ELF-1 (cell line): ENCODE data around the gene ZFAND3.
"Not testable (repeated sequence)": the region's sequence is repeated elsewhere in the genome, so short reads cannot be mapped to it uniquely, and the experiment has no call there.

Source experiments
- DNase-seq: peaks from one replicate; pipeline ENCODE4 v3.0.0-alpha.2; 2016; ENCODE audit warnings: low read depth, low spot score

Gene ZFAND3

DNA sequence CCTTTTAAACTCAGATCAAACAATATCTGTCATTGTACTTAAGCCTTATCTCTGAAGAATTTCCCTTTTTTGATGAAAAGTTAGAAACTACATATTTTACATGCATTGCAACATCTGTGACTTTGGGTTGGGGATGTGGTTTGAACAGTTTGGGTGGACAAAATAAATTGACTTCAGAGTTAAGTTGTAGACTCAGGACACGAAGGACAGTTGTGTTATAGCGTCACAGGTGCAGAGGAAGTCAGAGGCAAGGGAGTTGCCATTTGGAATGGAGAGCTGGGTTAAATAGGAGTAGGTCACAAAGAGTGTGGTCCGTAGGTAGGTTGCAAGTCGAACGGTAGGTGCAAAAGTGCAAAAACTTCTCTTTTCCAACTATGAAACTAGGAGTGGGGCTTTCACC is 46.0 kb downstream of the ZFAND3 start:
- no peak for DNase-seq

DNA sequence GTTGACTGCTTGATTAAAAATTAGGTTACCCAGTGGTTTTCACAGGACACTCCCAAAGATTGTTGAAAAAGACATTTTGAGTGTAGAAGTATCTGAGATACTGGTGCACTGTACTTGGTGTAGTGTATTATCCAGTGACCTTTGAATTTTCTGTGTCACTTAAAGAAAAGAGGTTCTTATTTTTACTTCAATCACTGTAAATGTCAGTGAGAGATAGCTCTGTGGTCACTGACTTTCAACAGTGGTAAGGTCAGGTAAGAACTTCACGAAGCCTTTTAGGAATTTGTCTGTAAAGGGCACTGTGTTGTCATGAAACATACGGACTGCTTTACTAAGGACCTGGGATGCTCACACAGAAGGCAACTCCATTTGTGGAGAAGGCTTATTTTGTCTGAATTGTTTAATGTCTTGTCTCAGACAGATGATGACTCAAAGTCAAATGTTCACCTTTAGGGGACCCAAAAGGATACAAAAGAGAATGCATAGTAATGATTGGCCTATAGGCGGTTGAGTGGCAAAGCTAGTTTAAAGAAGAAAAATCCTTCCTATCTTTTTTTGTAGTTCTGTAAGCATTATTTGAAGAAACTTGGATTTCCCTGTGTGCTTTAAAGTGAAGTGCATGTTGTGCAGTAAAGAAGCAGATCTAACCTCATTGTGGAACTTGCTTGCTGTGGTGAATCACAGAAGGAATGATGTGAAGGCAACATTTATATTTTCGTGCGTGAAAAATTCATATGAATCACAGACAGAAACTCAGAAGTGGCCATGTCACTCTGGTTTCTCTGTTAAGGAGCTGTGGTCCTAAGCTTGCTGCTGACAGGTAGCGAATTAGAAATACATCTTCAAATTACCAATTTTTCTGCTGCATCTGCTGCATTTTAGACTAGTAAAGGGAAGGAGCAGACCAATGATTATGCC is 47.3 kb downstream of the ZFAND3 start:
- DNase-seq: no peak

DNA sequence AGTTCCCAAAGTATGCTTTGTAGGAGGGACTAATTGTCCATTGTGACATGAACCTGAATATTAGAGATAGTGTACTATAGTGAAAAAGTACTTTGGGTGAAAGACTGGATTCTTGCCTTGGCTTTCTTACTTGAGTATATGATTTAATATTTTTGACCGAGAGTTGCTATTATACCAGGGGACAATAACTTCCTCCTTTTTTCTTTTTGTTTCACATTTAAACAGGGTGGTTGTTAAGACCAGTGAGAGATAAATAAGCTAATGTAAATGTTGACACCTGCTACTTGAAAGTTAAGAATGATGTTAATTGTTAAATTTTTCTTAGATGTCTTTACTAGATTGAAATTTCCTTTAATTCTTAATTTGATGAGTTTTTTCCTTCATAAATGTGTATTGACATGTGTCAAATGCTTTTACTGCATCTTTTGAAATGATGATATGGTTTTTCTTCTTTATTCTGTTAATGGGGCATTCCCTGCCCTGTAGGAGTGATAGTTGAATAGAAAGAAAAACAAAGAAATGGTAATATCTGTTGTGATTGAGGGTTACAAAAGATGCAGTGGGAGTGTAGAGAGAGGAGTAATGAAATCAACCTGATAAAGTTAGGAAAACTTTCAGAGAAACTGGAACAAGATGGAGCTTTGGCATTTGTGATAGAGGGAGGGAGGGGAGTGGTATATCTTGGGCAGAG is 48.4 kb downstream of the ZFAND3 start:
- DNase-seq: no peak

DNA sequence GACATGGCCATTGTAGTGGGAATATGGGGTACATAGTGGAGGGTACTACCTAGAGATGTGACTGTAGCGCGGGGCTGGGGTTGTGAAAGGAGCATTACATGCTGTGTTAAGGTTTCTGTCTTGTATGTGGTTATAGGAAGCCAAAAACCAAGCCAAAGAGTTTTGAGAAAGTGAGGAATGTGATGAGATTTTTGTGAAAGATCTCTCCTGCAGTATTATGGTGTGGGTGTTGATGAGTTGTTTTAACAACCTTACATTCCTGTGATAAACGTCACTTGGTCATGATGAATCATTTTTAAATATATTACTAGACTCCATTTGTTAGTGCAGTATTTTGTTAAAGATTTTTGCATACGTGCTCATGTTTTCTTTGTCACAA is 48.9 kb downstream of the ZFAND3 start:
- DNase-seq: no peak

DNA sequence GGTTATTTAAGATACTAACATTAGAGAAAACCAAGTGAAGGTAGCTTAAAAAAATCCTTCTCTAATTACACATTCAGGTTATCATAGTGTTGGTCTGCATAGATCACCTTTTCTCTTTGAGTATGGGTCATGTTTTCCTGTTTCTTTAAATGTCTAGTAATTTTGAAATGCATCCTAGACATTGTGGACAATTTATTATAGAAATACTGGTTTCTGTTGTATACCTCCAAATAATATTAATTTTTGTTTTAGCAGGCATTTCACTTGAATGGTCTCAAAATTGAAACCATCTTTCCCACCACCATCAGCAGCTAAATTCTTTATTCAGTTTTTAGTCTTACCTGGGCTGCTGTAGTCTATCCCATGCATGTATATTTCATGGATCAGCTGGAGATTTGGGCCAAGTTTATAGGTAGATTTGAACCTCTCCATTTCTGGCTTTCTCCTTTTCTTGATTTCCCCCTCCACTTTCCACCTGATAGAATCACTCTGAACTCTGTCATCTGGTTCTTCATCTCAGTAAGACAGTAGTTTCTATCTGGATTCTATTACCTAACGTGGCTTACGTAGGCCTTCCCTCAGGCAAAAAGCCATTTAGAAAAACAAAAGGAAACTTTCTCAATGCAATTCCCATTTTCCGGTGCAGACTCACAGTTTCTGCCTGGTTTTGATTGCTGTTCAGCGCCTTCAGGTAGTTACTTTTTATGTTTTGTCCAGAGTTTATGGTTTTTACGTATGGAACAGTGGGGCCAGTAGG is 52.3 kb downstream of the ZFAND3 start:
- DNase-seq: peak; percentile 46

DNA sequence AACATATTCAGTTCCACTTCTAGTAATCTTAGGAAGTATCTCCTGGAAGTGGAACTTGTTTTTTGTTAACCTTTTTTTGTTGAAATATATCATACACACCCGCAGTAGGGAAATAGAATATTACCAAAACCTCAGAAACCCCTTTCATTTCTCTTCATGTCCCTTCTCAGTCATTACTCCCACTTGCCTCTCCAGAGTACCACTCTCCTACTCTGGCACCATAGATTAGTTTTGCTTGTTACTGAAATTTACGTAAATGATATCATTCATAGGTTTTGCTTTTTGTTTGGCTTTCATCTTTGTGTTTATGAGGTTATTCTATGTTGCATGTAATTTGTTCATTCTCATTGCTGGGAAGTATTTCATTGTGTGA is 52.8 kb downstream of the ZFAND3 start:
- no peak for DNase-seq

DNA sequence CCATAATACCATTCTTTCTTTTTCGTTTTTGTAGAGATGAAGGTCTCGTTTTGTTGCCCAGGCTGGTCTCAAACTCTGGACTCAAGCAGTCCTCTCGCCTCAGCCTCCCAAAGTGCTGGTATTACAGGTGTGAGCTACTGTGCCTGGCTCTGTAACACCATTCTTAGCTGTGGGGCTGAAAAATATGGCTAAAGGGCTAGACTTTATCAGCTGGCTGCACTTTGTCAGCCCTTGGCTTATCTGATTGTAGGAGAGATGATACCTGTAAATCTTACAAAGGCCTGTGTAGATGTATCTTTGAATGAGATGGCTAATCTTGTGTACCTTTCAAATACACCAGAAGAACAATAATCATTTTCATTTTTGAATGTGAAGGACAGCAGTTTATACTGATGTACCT is 55.2 kb downstream of the ZFAND3 start:
- no peak for DNase-seq

DNA sequence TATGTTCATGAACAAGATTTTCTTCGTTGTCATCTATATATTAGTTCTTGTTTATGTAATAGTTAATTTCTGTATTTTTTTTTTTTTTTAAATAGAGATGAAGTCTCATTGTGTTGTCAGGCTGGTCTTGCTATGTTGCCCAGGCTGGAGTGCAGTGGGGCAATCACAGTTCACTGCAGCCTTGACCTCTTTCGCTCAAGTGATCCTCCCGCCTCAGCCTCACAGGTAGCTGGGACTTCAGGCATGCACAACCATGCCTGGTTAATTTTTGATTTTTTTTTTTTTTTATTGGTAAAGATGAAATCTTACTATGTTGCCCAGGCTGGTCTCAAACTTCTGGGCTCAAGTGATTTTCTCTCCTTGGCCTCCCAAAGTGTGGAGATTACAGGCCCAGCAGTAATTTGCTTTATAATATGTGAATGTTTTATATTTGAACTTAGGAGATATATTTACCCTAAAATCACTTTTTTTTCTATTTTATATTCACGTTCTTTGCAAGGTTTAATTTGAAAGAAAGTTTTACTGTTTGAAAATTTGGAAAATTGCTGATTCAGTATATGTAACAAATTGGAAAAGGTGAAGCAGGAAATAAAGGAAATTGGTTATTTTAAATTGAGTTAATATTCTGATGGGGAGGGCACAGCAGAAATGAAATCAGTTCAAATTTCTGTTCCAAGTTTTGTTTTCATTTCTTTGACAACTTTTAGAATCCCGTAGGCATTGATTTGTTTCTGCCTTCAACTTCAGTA is 56.2 kb downstream of the ZFAND3 start:
- DNase-seq: no peak

DNA sequence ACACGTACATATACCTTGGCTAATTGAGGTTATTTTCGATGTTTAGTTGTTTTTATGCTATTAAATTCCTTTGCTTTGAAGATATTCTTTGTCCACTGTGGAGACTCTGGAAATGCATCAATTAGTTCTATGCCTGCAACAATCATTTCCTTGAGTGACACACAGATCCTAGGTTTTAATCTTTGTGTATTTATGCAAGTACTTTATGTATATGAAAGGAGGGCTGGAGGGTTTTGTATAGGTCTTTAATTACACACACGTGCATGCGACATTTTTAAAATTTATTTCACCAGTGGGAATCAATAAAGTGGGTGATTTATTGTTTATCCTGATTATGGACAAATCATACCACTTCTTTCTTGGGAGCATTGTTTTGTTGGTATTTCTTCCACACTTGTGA is 57.3 kb downstream of the ZFAND3 start:
- no peak for DNase-seq

DNA sequence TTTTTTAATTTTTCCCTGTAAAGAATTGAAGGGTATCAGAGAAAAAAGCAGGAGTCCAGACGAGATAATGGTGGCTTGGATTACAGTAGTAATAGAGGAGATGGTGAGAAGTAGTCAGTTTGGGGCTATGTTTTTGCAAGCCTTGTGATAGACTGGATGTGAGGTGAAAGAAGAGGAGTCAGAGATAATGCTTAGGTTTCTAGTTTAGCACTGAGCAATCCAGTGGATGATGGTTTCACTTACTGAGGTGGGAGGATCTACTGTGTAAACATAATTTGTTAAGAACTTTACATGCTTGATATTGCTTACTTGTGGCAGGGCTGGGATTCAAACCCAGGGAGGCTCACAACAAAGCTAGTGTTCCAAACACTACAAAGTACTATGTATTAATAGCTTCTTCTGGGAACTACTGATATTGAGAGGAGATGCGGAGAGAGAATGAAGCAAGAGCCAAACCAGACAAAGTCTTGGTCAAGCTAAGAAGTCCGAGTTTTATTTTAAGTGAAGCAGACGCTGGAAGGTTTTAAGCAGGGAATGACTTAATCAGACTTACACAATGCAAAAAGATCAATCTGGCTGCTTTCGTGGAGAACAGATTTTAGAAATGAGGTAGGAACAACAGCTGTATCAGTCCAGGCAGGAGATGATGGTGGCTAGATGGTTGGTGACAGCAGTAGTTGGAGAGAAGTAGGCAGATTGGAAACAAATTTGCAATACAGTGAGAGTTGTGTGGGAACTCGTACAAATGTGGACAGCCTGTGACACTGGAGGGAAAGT is 58.0 kb downstream of the ZFAND3 start:
- no peak for DNase-seq

DNA sequence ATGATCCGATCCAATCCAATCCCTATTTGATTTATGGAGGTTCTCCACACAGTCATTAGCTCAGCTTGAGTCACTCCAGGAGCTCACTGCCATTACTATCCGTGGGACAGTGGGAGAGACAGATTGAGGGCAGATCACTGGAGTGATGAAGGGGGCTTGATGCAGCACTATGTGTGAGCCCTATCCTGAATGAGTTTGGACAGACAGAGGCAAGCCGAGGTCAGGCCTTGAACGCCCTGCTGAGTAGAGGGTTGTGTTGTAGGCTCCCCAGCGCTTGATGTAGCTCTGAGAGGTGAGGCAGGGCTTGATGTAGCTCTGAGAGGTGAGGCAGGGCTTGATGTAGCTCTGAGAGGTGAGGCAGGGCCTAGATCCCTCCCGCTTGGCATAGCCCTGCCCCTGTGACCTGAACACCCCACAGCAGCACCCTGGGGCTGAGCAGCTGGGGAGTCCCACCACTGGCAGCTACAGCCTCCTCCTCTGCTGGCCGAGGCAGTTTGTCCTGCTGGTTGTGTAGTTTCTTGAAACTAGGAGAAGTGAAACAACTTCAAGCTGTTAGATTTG is 58.7 kb downstream of the ZFAND3 start:
- DNase-seq: no peak

DNA sequence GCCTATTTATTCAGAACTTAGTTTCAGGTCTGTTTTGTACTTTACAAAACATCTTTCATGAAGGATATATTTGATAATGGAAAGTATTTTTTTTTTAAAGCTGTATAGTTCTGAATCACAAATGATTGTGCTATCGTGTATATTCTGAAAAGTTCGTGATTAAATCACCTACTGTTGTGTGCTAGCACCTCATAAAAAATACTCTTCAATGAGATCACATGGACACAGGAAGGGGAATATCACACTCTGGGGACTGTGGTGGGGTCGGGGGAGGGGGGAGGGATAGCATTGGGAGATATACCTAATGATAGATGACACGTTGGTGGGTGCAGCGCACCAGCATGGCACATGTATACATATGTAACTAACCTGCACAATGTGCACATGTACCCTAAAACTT is 61.1 kb downstream of the ZFAND3 start:
- not testable (repeated sequence) for DNase-seq

DNA sequence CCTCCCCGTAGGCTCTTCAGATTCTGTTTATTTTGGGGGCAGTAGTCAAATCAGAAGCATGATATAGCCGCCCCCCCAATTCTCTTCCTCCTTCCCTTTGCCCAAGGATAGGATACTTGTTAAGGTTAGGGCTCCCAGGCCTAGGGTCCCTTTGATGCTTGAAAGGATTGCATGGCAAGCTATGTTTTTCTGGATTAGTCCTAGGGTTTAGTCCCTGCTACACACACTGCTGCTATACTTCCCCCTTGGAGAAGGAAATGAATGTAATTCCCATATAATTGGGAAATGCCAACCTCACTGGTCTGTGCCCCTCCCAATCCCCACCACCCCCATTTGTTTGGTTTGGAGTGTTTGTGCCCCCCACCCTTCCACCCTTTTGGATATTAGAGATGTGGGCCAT is 62.8 kb downstream of the ZFAND3 start:
- DNase-seq: no peak

DNA sequence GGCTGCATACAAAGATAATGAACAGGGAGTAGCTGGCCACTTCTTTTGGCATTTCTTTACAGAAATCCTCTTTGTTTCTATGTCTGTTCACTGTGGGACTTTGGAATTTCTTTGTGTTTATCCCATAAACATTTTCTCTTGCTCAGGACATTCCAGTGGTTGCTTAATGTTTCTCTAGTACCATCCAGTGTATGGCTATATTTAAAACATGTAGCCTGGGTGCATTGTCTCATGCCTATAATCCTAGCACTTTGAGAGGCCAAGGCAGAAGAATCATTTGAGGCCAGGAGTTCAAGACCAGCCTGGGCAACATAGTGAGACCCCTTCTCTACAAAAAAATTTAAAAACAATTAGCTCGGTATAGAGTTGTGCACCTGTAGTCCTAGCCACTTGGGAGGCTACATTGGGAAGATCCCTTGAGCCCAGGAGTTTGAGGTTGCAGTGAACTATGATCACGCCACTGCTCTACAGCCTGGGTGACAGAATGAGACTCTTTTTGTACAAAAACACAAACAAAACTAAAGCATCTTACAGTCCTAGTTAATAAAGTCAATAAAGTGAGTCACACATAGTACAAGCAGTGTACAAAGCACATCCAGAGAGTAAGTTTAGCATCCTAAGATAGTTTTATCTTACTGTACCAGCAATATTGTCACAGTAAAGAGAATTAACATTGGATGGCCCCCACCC is 63.3 kb downstream of the ZFAND3 start:
- no peak for DNase-seq

DNA sequence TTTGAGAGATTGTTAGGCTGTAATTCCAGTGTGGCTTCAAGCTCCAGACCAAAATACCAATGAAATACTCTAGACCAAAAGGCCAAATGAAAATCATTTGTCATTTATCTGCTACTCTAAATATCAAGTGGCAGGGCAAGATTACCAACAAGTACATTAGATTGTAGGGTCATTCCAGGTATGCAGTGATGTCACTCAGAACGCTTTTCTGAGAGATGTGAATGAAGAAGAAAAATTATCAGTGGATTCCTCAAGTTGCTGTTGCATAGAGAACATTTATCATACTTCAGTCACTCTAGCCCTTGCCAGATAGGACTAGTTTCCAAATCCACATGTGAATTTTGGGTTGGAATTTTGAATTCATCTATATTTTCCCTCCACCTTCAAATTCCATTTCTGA is 65.0 kb downstream of the ZFAND3 start:
- no peak for DNase-seq

DNA sequence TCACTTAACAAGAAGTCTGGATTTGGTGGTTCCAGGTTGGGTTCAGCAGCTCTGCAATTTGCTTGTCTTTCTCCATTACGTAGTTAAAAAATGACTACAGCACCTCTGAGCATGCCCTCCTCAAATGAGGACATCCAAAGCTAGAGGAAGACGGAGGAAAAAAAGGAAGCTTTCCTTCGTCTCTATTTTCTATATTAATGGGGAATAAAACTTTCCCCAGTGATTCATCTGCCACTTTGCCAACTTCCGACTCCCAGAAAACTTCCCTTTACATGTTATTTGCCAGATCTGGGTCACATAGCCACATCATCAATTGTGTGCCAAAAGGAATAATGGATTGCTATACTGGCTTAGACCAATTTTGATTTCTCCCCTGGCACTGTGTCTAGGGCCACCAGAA is 69.5 kb downstream of the ZFAND3 start:
- no peak for DNase-seq

DNA sequence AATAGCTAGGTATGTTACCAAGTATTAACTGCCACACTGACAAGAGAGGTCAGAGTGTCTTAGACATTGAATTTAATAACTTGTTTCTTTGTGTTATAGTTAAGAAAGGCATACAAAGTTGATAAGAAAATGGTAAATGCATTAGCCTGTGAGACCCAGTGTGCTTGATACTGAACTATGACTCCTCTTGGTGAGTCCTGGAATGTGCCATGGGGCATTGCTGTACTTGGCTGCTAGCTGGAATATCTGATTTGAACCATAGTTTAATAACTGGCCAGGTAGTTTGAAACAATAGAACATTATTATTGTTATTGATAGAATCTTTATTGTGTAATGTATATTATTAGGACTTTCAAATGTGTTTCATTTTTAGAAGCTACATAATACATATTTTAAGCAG is 70.0 kb downstream of the ZFAND3 start:
- no peak for DNase-seq

DNA sequence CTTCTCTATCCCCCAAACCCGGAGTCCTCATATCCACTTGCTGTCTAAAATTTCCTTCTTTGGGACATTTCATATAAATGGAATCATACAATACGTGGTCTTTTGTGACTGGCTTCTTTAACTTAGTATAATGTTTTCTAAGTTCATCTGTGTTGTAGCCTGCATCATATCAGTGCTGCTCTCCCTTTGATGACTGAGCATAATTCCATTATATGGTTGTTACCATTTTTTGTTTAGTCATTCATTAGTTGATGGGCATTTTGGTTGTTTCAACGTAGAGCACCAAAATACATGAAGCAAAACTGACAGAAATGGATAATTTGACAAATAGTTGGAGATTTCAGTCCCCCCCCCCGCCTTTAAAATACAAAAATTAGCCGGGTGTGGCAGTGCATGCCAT is 71.5 kb downstream of the ZFAND3 start:
- DNase-seq: no peak

DNA sequence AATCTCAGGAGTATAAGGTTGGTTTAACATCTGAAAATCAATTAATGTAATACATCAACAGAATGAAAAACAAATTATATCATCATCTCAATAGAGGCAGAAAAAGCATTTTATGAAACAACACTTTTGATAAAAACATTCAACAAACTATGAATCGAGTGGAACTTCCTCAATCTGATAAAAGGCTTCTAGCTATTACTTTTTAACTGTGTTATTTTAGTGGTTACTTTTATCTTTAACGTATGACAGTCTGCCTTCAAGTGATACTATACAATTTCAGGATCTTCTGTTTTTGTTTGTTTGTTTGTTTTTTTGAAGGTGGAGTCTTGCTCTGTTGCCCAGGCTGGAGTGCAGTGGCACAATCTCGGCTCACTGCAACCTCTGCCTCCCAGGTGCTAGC is 73.7 kb downstream of the ZFAND3 start:
- DNase-seq: no peak

DNA sequence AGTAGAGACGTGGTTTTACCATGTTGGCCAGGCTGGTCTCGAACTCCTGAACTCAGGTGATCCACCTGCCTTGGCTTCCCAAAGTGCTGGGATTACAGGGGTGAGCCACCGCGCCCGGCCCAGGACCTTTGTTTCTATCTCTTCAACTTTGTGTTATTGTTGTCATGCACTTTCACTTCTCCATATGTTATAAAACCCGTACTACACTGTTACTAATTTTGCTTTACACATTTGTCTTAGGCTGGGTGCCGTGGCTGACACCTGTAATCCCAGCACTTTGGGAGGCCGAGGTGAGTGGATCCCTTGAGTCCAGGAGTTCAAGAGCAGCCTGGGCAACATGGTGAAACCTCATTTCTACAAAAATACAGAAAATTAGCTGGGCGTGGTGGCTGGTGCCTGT is 74.2 kb downstream of the ZFAND3 start:
- DNase-seq: not testable (repeated sequence)
